Astrocyte (in vitro differentiated cells and primary cell): Measurements from ENCODE around the gene ILKAP. TPM values are rescaled to one million over a fixed set of nuclear protein-coding genes. Genes with fewer than 3 reads are reported as not detected.

ENCODE experiments used
- DNase-seq: peaks from one replicate; pipeline ENCODE4 v3.0.0-alpha.2; 2010; ENCODE audit warnings: low read depth
- FAIRE-seq: peaks from 2 replicates; lab custom pipeline; 2011; peaks lifted over from hg19 to GRCh38; lab: Jason Lieb, UNC
- H2AFZ ChIP-seq: 2 replicates; pipeline ENCODE4 v1.6.0; 2012; ENCODE audit warnings: low read depth, low read length, inconsistent platforms
- H3K27ac ChIP-seq: 2 replicates; pipeline ENCODE4 v1.5.1; 2011; ENCODE audit warnings: low read depth, low read length, inconsistent platforms
- H3K27me3 ChIP-seq: 2 replicates; pipeline ENCODE4 v1.6.0; 2011; ENCODE audit warnings: low read length, inconsistent platforms; ENCODE audit not compliant: insufficient read depth
- H3K36me3 ChIP-seq: 2 replicates; pipeline ENCODE4 v1.5.1; 2011; ENCODE audit warnings: low read length, inconsistent platforms; ENCODE audit not compliant: insufficient read depth
- H3K4me1 ChIP-seq: 2 replicates; pipeline ENCODE4 v1.5.1; 2011; ENCODE audit warnings: low read length, inconsistent platforms; ENCODE audit not compliant: insufficient read depth
- H3K4me2 ChIP-seq: 2 replicates; pipeline ENCODE4 v1.6.0; 2012; ENCODE audit warnings: low read length, inconsistent platforms
- H3K4me3 ChIP-seq: 2 replicates; pipeline ENCODE4 v1.5.1; 2011; ENCODE audit warnings: low read depth, mild to moderate bottlenecking, low read length, inconsistent platforms; ENCODE audit not compliant: insufficient read depth
- H3K79me2 ChIP-seq: 2 replicates; pipeline ENCODE4 v1.6.0; 2012; ENCODE audit warnings: mild to moderate bottlenecking, low read length, inconsistent platforms; ENCODE audit not compliant: insufficient read depth
- H3K9ac ChIP-seq: 2 replicates; pipeline ENCODE4 v1.6.0; 2012; ENCODE audit warnings: mild to moderate bottlenecking, low read length, inconsistent platforms
- H3K9me3 ChIP-seq: 2 replicates; pipeline ENCODE4 v1.5.1; 2012; ENCODE audit warnings: low read depth, mild to moderate bottlenecking, low read length, inconsistent platforms; ENCODE audit not compliant: insufficient read depth
- H4K20me1 ChIP-seq: 2 replicates; pipeline ENCODE4 v1.6.0; 2012; ENCODE audit warnings: low read length, inconsistent platforms; ENCODE audit not compliant: insufficient read depth
- H3K27ac Mint-ChIP-seq: one replicate; pipeline ENCODE4 v1.8.0; 2021; ENCODE audit warnings: mild to moderate bottlenecking, mixed read lengths; ENCODE audit not compliant: unreplicated experiment
- H3K27me3 Mint-ChIP-seq: one replicate; pipeline ENCODE4 v1.8.0; 2021; ENCODE audit warnings: low read depth, mixed read lengths; ENCODE audit not compliant: unreplicated experiment
- H3K36me3 Mint-ChIP-seq: one replicate; pipeline ENCODE4 v1.8.0; 2021; ENCODE audit warnings: low read depth, mixed read lengths; ENCODE audit not compliant: unreplicated experiment
- H3K4me1 Mint-ChIP-seq: one replicate; pipeline ENCODE4 v1.8.0; 2021; ENCODE audit warnings: low read depth, mixed read lengths; ENCODE audit not compliant: unreplicated experiment
- H3K4me3 Mint-ChIP-seq: one replicate; pipeline ENCODE4 v1.8.0; 2021; ENCODE audit warnings: mild to moderate bottlenecking, moderate library complexity, mixed read lengths; ENCODE audit not compliant: unreplicated experiment
- H3K9me3 Mint-ChIP-seq: one replicate; pipeline ENCODE4 v1.8.0; 2021; ENCODE audit warnings: mild to moderate bottlenecking, mixed read lengths; ENCODE audit not compliant: unreplicated experiment
- CTCF ChIP-seq: IDR thresholded peaks from 2 replicates; pipeline ENCODE4 v1.5.1; 2011; ENCODE audit warnings: low read depth, mild to moderate bottlenecking, inconsistent platforms, low read length, moderate library complexity; ENCODE audit not compliant: insufficient read depth
- EZH2 ChIP-seq: IDR thresholded peaks from 2 replicates; pipeline ENCODE4 v1.6.1; 2012; ENCODE audit warnings: mild to moderate bottlenecking, low read length, inconsistent platforms; ENCODE audit not compliant: insufficient read depth
- total RNA-seq: library from RNA; stranded (reverse); gene quantifications from 2 replicates; pipeline ENCODE4 v1.2.1, GENCODE V29; 2021

Gene ILKAP
- total RNA-seq, 1 donor from 2014 or later = 32.3 TPM

GRCh38 chr2:238154570-238154969 is 48.9 kb downstream of the ILKAP start:
- peaks cover 1% of the 10 kb centered on the region for H3K4me1 Mint-ChIP-seq
- Histone ChIP-seq H4K20me1 (no peaks in the 10 kb centered on the region), H2AFZ (no peak overlapping the region), H3K9me3 (no peaks in the 10 kb centered on the region), H3K9ac (no peak overlapping the region), H3K4me2 (no peak overlapping the region), H3K36me3 (no peaks in the 10 kb centered on the region), H3K27me3 (no peaks in the 10 kb centered on the region), H3K4me3 (no peak overlapping the region), H3K4me1 (peaks cover 9% of the 10 kb centered on the region), H3K79me2 (no peaks in the 10 kb centered on the region), H3K27ac (no peak overlapping the region)
- DNase-seq (no peak), FAIRE-seq (no peak)
- no peak overlapping the region for H3K4me3 Mint-ChIP-seq
- TF ChIP-seq EZH2 (no peak), CTCF (no peak)
- H3K9me3 Mint-ChIP-seq = peaks cover 3% of the 10 kb centered on the region
- peaks cover 2% of the 10 kb centered on the region for H3K36me3 Mint-ChIP-seq
- H3K27ac Mint-ChIP-seq = no peak overlapping the region
- H3K27me3 Mint-ChIP-seq = peaks cover 6% of the 10 kb centered on the region

GRCh38 chr2:238152771-238153688 is 50.5 kb downstream of the ILKAP start:
- H3K27me3 Mint-ChIP-seq = peaks cover 1% of the 10 kb centered on the region
- Histone ChIP-seq H3K27me3 (no peaks in the 10 kb centered on the region), H3K4me1 (peaks cover 4% of the 10 kb centered on the region), H3K27ac (no peak overlapping the region), H3K9ac (no peak overlapping the region), H3K36me3 (no peaks in the 10 kb centered on the region), H3K79me2 (no peaks in the 10 kb centered on the region), H2AFZ (no peak overlapping the region), H3K4me3 (no peak overlapping the region), H3K9me3 (no peaks in the 10 kb centered on the region), H4K20me1 (no peaks in the 10 kb centered on the region), H3K4me2 (no peak overlapping the region)
- H3K36me3 Mint-ChIP-seq = peaks cover 2% of the 10 kb centered on the region
- TF ChIP-seq CTCF (no peak), EZH2 (no peak)
- H3K4me1 Mint-ChIP-seq = peaks cover 1% of the 10 kb centered on the region
- H3K9me3 Mint-ChIP-seq = peaks cover 3% of the 10 kb centered on the region
- FAIRE-seq = no peak
- H3K27ac Mint-ChIP-seq = no peak overlapping the region
- no peak overlapping the region for H3K4me3 Mint-ChIP-seq
- DNase-seq = no peak
